ENCODE measurements around the gene SMR3A. TPM values are rescaled to one million over a fixed set of nuclear protein-coding genes. Genes with fewer than 3 reads are reported as not detected.

Gene SMR3A
- total and polyA plus RNA-seq, 2 of the 4 experiments (the other 2 are of a cell fraction) = not detected

DNA sequence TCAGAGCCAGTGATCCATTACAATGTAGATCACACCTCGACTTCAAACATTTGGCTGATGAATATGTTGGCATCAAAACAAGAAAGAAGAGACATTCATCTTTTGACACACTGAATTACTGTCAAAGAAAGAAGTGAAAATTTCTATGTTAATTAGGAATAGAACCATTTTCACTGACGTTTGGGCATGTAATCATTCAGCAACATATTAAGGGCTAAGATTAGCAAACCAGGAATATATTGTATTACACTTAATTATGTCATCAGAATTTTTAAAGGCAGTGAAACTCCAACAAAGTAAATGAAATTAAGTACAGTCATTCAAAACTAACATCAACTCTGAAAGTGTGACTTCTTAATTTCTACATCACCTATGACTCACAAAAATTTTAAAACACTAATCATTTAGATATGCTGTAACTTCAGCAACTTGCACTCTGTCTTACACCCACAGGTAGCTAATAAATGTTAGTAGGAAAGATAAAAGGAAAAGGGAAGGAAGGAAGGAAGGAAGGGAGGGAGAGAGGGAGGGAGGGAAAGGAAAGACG lies 1.4 kb upstream of the SMR3A start:
- Histone ChIP-seq H4K20me1 (ENCODE audit: insufficient read depth, low read length) (no peaks in the 10 kb centered on the region), H2AK9ac (replicated peaks; ENCODE audit: low read depth, low read length, poor library complexity) (no peak overlapping the region), H2AFZ (replicated peaks; ENCODE audit: low read length, poor library complexity) (no peak overlapping the region), H3K4me2 (ENCODE audit: low read depth, low read length) (no peak overlapping the region), H3K18ac (ENCODE audit: low read depth, low read length) (no peak overlapping the region), H3K9ac (ENCODE audit: low read depth, low read length) (no peak overlapping the region), H3K4ac (ENCODE audit: low read depth, low read length) (no peak overlapping the region), H2BK20ac (ENCODE audit: low read depth, low read length) (no peak overlapping the region), H3K23ac (ENCODE audit: low read depth, low read length) (no peak overlapping the region), H3K9me3 (ENCODE audit: control insufficient read depth, insufficient read depth, low read length) (no peaks in the 10 kb centered on the region), H3K27me3 (ENCODE audit: control insufficient read depth, insufficient read depth, low read length) (no peaks in the 10 kb centered on the region), H2BK15ac (ENCODE audit: low read depth, low read length) (no peak overlapping the region), H3K4me3 (ENCODE audit: insufficient read depth, low read depth, low read length) (no peak overlapping the region), H4K5ac (ENCODE audit: low read depth, low read length) (no peak overlapping the region), H3K79me1 (ENCODE audit: low read depth in 1 of 2, low read length in 2 of 2) (no peaks in the 10 kb centered on the region), H2BK5ac (ENCODE audit: low read depth, low read length, poor library complexity, severe bottlenecking) (no peak overlapping the region), H3K4me1 (ENCODE audit: control insufficient read depth, insufficient read depth, low read length) (no peaks in the 10 kb centered on the region), H2AK5ac (ENCODE audit: low read depth, low read length) (no peak overlapping the region), H4K91ac (ENCODE audit: insufficient read depth, low read depth, low read length) (no peak overlapping the region), H3K56ac (ENCODE audit: extremely low read depth, insufficient read depth, low read length) (no peak overlapping the region), H3K14ac (replicated peaks; ENCODE audit: low read depth, low read length) (no peak overlapping the region), H2BK120ac (ENCODE audit: low read depth, low read length) (no peak overlapping the region), H3K36me3 (ENCODE audit: control insufficient read depth, insufficient read depth, low read length) (no peaks in the 10 kb centered on the region), H4K8ac (ENCODE audit: low read depth in 2 of 2, low read length in 2 of 2) (no peak overlapping the region), H3K9me1 (ENCODE audit: insufficient read depth, low read length) (no peaks in the 10 kb centered on the region), H3K27ac (ENCODE audit: insufficient read depth, low read length) (no peak overlapping the region)
- no peak for ATAC-seq (ENCODE audit: low read depth)
- ChIA-PET POLR2A (ENCODE audit: unreplicated experiment) (no interaction called here), CTCF (no interaction called here)
- no CpG with 5 or more reads among the region's 3 CpGs for WGBS, 2 experiments (ENCODE audit: extremely low coverage in 2 of 2, insufficient read length in 1 of 2)
- TF ChIP-seq CEBPB (IDR thresholded peaks at IDR 0.05; ENCODE audit: low read depth, low read length) (no peak), FOS (IDR thresholded peaks at IDR 0.05; ENCODE audit: low read depth, low read length) (no peak), RCOR1 (IDR thresholded peaks at IDR 0.05; ENCODE audit: insufficient replicate concordance, low read length) (no peak), POLR2A (IDR thresholded peaks at IDR 0.05; ENCODE audit: low read depth, low read length) (no peak), NFE2L2 (IDR thresholded peaks at IDR 0.05; ENCODE audit: low read depth, low read length) (no peak), MAFK (IDR thresholded peaks at IDR 0.05; ENCODE audit: low read depth, low read length) (no peak), SMC3 (IDR thresholded peaks at IDR 0.05; ENCODE audit: low read depth, low read length) (no peak), CHD1 (IDR thresholded peaks at IDR 0.05; ENCODE audit: low read depth, low read length) (no peak)
- TF ChIP-seq, protein P1, sequence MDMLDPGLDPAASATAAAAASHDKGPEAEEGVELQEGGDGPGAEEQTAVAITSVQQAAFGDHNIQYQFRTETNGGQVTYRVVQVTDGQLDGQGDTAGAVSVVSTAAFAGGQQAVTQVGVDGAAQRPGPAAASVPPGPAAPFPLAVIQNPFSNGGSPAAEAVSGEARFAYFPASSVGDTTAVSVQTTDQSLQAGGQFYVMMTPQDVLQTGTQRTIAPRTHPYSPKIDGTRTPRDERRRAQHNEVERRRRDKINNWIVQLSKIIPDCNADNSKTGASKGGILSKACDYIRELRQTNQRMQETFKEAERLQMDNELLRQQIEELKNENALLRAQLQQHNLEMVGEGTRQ (IDR thresholded peaks at IDR 0.05; ENCODE audit: low read depth, low read length) = no peak
- BruUV-seq (replicated peaks) = no TSS peak
- intact Hi-C loops (cut with micrococcal nuclease) = no loop called here
- no peak for DNase-seq
- in situ Hi-C loops (cut with MboI; ENCODE audit: low sequenced_read_pairs) = no loop called here
- dilution Hi-C loops (cut with HindIII; ENCODE audit: low sequenced_read_pairs, unreplicated experiment) = no loop called here

Data from IMR-90 (cell line).